HepG2 (cell line): ENCODE data around the gene FIBP. TPM values are rescaled to one million over a fixed set of nuclear protein-coding genes. Genes with fewer than 3 reads are reported as not detected.

Source experiments
- ATAC-seq: fragments of 200-7000 bp; cut with Tn5 transposase; 3 replicates; pipeline ENCODE4 v1.9.1; 2020; ENCODE audit warnings: mild to moderate bottlenecking, moderate library complexity
- BruUV-seq: library from RNA; stranded (reverse); fragments of 400-500 nt; replicated peaks from 2 replicates; lab custom pipeline; 2021; lab: Mats Ljungman, UMichigan
- CTCF ChIA-PET: fragments of 300-600 bp; formaldehyde crosslinking; extraction: SDS; loops from one replicate; lab custom pipeline; 2021; ENCODE audit warnings: low total read pairs, inconsistent platforms, low intra/inter-chr PET ratio; lab: Yijun Ruan, JAX
- POLR2A ChIA-PET: fragments of 350-600 bp; sonication (Branson Sonifier 250); formaldehyde crosslinking; loops from one replicate; lab custom pipeline; 2020; ENCODE audit warnings: antibody characterized with exemption, inconsistent platforms; lab: Yijun Ruan, JAX
- DNase-seq: peaks from one replicate; pipeline ENCODE4 v3.0.0-alpha.2; 2015; ENCODE audit warnings: low spot score
- FAIRE-seq: peaks from 3 replicates; lab custom pipeline; 2011; peaks lifted over from hg19 to GRCh38; lab: Jason Lieb, UNC
- H2AFZ ChIP-seq: one replicate; pipeline ENCODE4 v1.6.1; 2011; ENCODE audit warnings: low read length, inconsistent platforms
- H3K27ac ChIP-seq: fragments of 300-600 bp; 3 replicates; pipeline ENCODE4 v1.8.0; 2011; ENCODE audit warnings: mixed run types, mild to moderate bottlenecking, mixed read lengths, low read length, inconsistent platforms; ENCODE audit not compliant: insufficient read depth; ENCODE audit errors: extremely low read length
- H3K27me3 ChIP-seq, 2 experiments: fragments of 200-600 bp in 1 of 2; 2 replicates in 1 of 2; 3 replicates in 1 of 2; pipeline versions ENCODE4 v1.6.0 to v1.8.0; 2011; ENCODE audit warnings: low read length in 2 of 2, mild to moderate bottlenecking in 2 of 2, moderate library complexity in 2 of 2, inconsistent platforms in 1 of 2; ENCODE audit not compliant: insufficient read depth in 2 of 2, control insufficient read depth in 1 of 2
- H3K36me3 ChIP-seq, 2 experiments: fragments of 200-600 bp in 1 of 2; replicated peaks in 1 of 2; 2 replicates in 1 of 2; 3 replicates in 1 of 2; pipeline versions ENCODE4 v1.5.1 to v1.8.0; 2011; ENCODE audit warnings: low read length in 2 of 2, inconsistent platforms in 1 of 2; ENCODE audit not compliant: insufficient read depth in 2 of 2, control insufficient read depth in 1 of 2
- H3K4me1 ChIP-seq: 2 replicates; pipeline ENCODE4 v1.5.1; 2012; ENCODE audit warnings: low read length, inconsistent platforms; ENCODE audit not compliant: insufficient read depth
- H3K4me2 ChIP-seq: 2 replicates; pipeline ENCODE4 v1.6.0; 2011; ENCODE audit warnings: low read depth, low read length, inconsistent platforms
- H3K4me3 ChIP-seq, 3 experiments: fragments of 200-600 bp in 1 of 3; sonication (generic), shearing (Covaris generic) in 1 of 3; replicated peaks in 1 of 3; 2 replicates each; pipeline ENCODE4 v1.5.1; 2011 to 2016; ENCODE audit warnings: low read length in 3 of 3, inconsistent platforms in 2 of 3, low read depth in 2 of 3, mild to moderate bottlenecking in 2 of 3, control low read depth in 1 of 3, mixed read lengths in 1 of 3; ENCODE audit not compliant: insufficient read depth in 1 of 3
- H3K79me2 ChIP-seq: one replicate; pipeline ENCODE4 v1.6.1; 2011; ENCODE audit warnings: low read length, inconsistent platforms; ENCODE audit not compliant: insufficient read depth
- H3K9ac ChIP-seq: 2 replicates; pipeline ENCODE4 v1.6.0; 2011; ENCODE audit warnings: mild to moderate bottlenecking, low read depth, low read length, inconsistent platforms; ENCODE audit not compliant: insufficient read depth
- H3K9me3 ChIP-seq: 2 replicates; pipeline ENCODE4 v1.5.1; 2012; ENCODE audit warnings: mild to moderate bottlenecking, low read length
- H4K20me1 ChIP-seq: 2 replicates; pipeline ENCODE4 v1.6.0; 2011; ENCODE audit warnings: inconsistent platforms, mild to moderate bottlenecking, low read length, moderate library complexity; ENCODE audit not compliant: insufficient read depth
- BRD4 ChIP-seq: sonication (generic); formaldehyde crosslinking; IDR thresholded peaks from 2 replicates; pipeline ENCODE4 v1.4.0; 2020; ENCODE audit warnings: missing genetic modification reagents
- FOXM1 ChIP-seq: sonication (generic); formaldehyde crosslinking; IDR thresholded peaks from 2 replicates; pipeline ENCODE4 v1.5.0; 2020; ENCODE audit warnings: missing genetic modification reagents
- GRHL1 ChIP-seq: sonication (generic); formaldehyde crosslinking; conservative IDR thresholded peaks from 2 replicates; pipeline ENCODE4 v1.8.0; 2022; ENCODE audit warnings: missing genetic modification reagents
- MAX ChIP-seq: IDR thresholded peaks from 2 replicates; pipeline ENCODE4 v1.6.1; 2012; ENCODE audit warnings: inconsistent platforms
- MBNL3 ChIP-seq: fragments of 250-450 bp; sonication (Bioruptor Pico); conservative IDR thresholded peaks from 2 replicates; pipeline ENCODE4 v1.8.0; 2022; ENCODE audit warnings: mild to moderate bottlenecking, inconsistent platforms
- NKX3-1 ChIP-seq: sonication (generic); formaldehyde crosslinking; IDR thresholded peaks from 2 replicates; pipeline ENCODE4 v1.5.0; 2020; ENCODE audit warnings: missing genetic modification reagents
- NR2F1 ChIP-seq, 2 experiments: fragments of 450-650 bp in 1 of 2; formaldehyde crosslinking in 1 of 2; IDR thresholded peaks; 2 replicates each; pipeline versions ENCODE4 v1.5.0 to v1.6.1; 2016 to 2020; ENCODE audit warnings: mild to moderate bottlenecking in 1 of 2, missing compliant biosample characterization in 1 of 2, missing genetic modification reagents in 1 of 2, moderate library complexity in 1 of 2
- SRY ChIP-seq: sonication (generic); formaldehyde crosslinking; IDR thresholded peaks from 2 replicates; pipeline ENCODE4 v1.8.0; 2022; ENCODE audit warnings: mild to moderate bottlenecking, missing genetic modification reagents
- ZFP36L2 ChIP-seq: sonication (generic); formaldehyde crosslinking; IDR thresholded peaks from 2 replicates; pipeline ENCODE4 v1.4.0; 2020; ENCODE audit warnings: missing genetic modification reagents
- ZNF512 ChIP-seq: sonication (generic); formaldehyde crosslinking; IDR thresholded peaks from 2 replicates; pipeline ENCODE4 v1.4.0; 2020; ENCODE audit warnings: mild to moderate bottlenecking, missing genetic modification reagents
- ZNF672 ChIP-seq: sonication (generic); formaldehyde crosslinking; IDR thresholded peaks from 2 replicates; pipeline ENCODE4 v1.8.1; 2022; ENCODE audit warnings: missing genetic modification reagents
- ZNF704 ChIP-seq: sonication (generic); formaldehyde crosslinking; IDR thresholded peaks from 2 replicates; pipeline ENCODE4 v1.8.1; 2023; ENCODE audit warnings: mild to moderate bottlenecking, inconsistent platforms, moderate library complexity, missing genetic modification reagents, borderline replicate concordance
- WGBS: methylation state at CpG from one replicate; pipeline ENCODE4 v1.1.6; 2017; ENCODE audit warnings: low lambda C conversion rate; 5-methylcytosine and 5-hydroxymethylcytosine counted together
- in situ Hi-C: cut with HindIII; loops from 2 replicates; pipeline ENCODE4 v1.10.0; 2017; ENCODE audit warnings: low pct_unique_long_range_greater_than_20kb; ENCODE audit not compliant: extremely low pct_ligation_motif_present
- intact Hi-C: fragments of 100-400 bp; cut with micrococcal nuclease; formaldehyde crosslinking; loops from one replicate; pipeline ENCODE4 v1.10.0; 2022; ENCODE audit not compliant: unreplicated experiment
- polyA plus RNA-seq, 8 experiments: library from polyadenylated mRNA; depleted of rRNA in 3 of 8; stranded (reverse) in 7 of 8; unstranded in 1 of 8; fragments of >200 nt; fragmentation: Illumina TruSeq in 4 of 8; extraction: Trizol in 4 of 8; gene quantifications; 2 replicates each; pipeline versions ENCODE4 v1.2.1 to v1.2.3, GENCODE V29; 2011 to 2016; ENCODE audit warnings: low read depth in 4 of 8, missing spikeins in 1 of 8, mixed read lengths in 1 of 8; ENCODE audit not compliant: insufficient read depth in 1 of 8
- total RNA-seq, 5 experiments: library from RNA; depleted of rRNA; stranded (reverse); fragments of >200 nt; fragmentation: Illumina TruSeq; extraction: Trizol; gene quantifications; 2 replicates each; pipeline ENCODE4 v1.2.3, GENCODE V29; 2016; ENCODE audit warnings: low read depth in 1 of 5
- TF ChIP-seq, protein P1 (sequence below): sonication (generic); formaldehyde crosslinking; IDR thresholded peaks from 2 replicates; pipeline ENCODE4 v1.5.0; 2020; ENCODE audit warnings: missing genetic modification reagents

Gene FIBP
- total and polyA plus RNA-seq, 2 of the 13 experiments (the other 11 are each of a cell fraction or from before 2014, with no cell fraction given), result 42.9 to 62.1 TPM

- POLR2A ChIA-PET, result interaction anchor here (0.6 to 5.0 kb wide), 5 partner anchors 8 to 44 kb away, joined by 3 to 59 read pairs (median 8); partner anchors contain the start of genes CCDC85B, FIBP and FOSL1
- CTCF ChIA-PET, result no interaction called here
- Histone ChIP-seq H3K79me2 (peaks cover 11% of the 10 kb centered on the region), H3K36me3 (no peaks in the 10 kb centered on the region; a peak in 1 of 5 replicates), H3K4me2 (peak overlapping the region; percentile 73; the same call in 1 of the 2 replicates), H3K27me3 (peaks cover 0 to 2% of the 10 kb centered on the region in 2 experiments; a peak in 1 of 5 replicates), H4K20me1 (no peaks in the 10 kb centered on the region), H3K9me3 (no peaks in the 10 kb centered on the region), H3K4me3 (peak overlapping the region in 2 of 3 experiments; percentile 88 to 98; a peak in 1 of 6 replicates), H3K4me1 (peaks cover 59% of the 10 kb centered on the region), H2AFZ (no peak overlapping the region), H3K27ac (no peak overlapping the region), H3K9ac (no peak overlapping the region)
- 100% methylated on average over 2 of the region's 3 CpGs for WGBS
- in situ Hi-C loops, result no loop called here
- TF ChIP-seq ZNF704 (CRISPR knock-in tag) (no peak), GRHL1 (CRISPR knock-in tag) (no peak), BRD4 (no peak), FOXM1 (CRISPR knock-in tag) (no peak)
- FAIRE-seq (no peak), ATAC-seq (no peak), DNase-seq (no peak)
- BruUV-seq, result no TSS peak
- intact Hi-C loops, result no loop called here
These were observed 28.8 kb upstream of the FIBP start for GRCh38 chr11:65917077-65917433.

GRCh38 chr11:65916391-65916790 is 28.1 kb upstream of the FIBP start:
- H3K4me1 ChIP-seq, result peaks cover 65% of the 10 kb centered on the region
- DNase-seq, result no peak
- no TSS peak for BruUV-seq
- intact Hi-C loops (no loop called here), in situ Hi-C loops (no loop called here)
- H2AFZ ChIP-seq, result no peak overlapping the region
- H3K9ac ChIP-seq, result no peak overlapping the region; the same call in 1 of the 2 replicates
- H3K27me3 ChIP-seq, result peaks cover 0 to 2% of the 10 kb centered on the region in 2 experiments; a peak in 1 of 5 replicates
- H3K79me2 ChIP-seq, result peaks cover 11% of the 10 kb centered on the region
- CTCF ChIA-PET, result no interaction called here
- peak overlapping the region; percentile 73 for H3K4me2 ChIP-seq
- no peaks in the 10 kb centered on the region for H4K20me1 ChIP-seq
- H3K9me3 ChIP-seq, result no peaks in the 10 kb centered on the region
- FAIRE-seq, result no peak
- POLR2A ChIA-PET, result interaction anchor here (1.4 to 5.0 kb wide), 5 partner anchors 13 to 57 kb away, joined by 5 to 59 read pairs (median 12); partner anchors contain the start of genes CCDC85B, FIBP, FOSL1 and MUS81
- no peak for ATAC-seq
- no peaks in the 10 kb centered on the region; a peak in 1 of 5 replicates for H3K36me3 ChIP-seq
- no peak overlapping the region for H3K27ac ChIP-seq
- 53% methylated on average over 5 of the region's 7 CpGs for WGBS
- no peak overlapping the region for H3K4me3 ChIP-seq
- TF ChIP-seq NKX3-1 (CRISPR knock-in tag), result no peak
- TF ChIP-seq ZNF672 (CRISPR knock-in tag), result no peak
- TF ChIP-seq ZNF512 (CRISPR knock-in tag), result no peak
- TF ChIP-seq, protein P1, sequence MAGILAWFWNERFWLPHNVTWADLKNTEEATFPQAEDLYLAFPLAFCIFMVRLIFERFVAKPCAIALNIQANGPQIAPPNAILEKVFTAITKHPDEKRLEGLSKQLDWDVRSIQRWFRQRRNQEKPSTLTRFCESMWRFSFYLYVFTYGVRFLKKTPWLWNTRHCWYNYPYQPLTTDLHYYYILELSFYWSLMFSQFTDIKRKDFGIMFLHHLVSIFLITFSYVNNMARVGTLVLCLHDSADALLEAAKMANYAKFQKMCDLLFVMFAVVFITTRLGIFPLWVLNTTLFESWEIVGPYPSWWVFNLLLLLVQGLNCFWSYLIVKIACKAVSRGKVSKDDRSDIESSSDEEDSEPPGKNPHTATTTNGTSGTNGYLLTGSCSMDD (CRISPR knock-in tag), result no peak
- TF ChIP-seq SRY (CRISPR knock-in tag), result no peak
- TF ChIP-seq NR2F1 (CRISPR knock-in tag; IDR thresholded peaks at IDR 0.05), result no peak
- TF ChIP-seq MAX, result no peak
- TF ChIP-seq ZFP36L2, result no peak
- no peak for TF ChIP-seq MBNL3 (CRISPR knock-in tag)
